Stimulated activated CD8-positive, alpha-beta memory T cell treated with anti-CD3 and anti-CD28 coated beads, Interleukin-12 subunit alpha, Interleukin-12 subunit beta, amount 100 ng/mL, for 1 hour (primary cell): Measurements from ENCODE around the gene LMNA.
"Not testable (repeated sequence)": the region's sequence is repeated elsewhere in the genome, so short reads cannot be mapped to it uniquely, and the experiment has no call there.

ENCODE experiments used
- DNase-seq: peaks from one replicate; pipeline ENCODE4 v3.0.0-alpha.2; 2020; ENCODE audit warnings: low read depth

The LMNA gene

GRCh38 chr1:156114101-156114918, at the start of gene LMNA:
TSS of gene LMNA (plus strand) at chr1:156114711. CDS start at chr1:156114919, 208 bp downstream.
- peak; percentile 67 for DNase-seq

DNA sequence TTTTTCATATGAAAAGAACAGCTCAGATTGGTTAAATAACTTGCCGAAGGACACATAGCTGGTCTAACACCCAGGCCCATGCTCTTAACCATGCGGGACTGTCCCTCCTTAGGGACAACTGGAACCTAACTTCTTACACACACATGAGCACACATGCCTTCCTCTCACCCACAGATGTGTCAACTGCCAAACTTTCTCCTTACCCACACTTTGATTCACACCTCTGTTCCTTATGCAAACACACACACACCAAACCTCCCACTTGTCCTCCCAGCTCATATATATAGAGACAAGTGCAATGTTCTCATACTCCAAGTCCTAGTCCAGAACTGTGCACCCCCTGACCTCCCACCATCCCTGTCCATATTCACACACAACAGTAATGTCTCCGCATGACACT, 49.3 kb upstream of the LMNA start:
- DNase-seq = no peak

DNA sequence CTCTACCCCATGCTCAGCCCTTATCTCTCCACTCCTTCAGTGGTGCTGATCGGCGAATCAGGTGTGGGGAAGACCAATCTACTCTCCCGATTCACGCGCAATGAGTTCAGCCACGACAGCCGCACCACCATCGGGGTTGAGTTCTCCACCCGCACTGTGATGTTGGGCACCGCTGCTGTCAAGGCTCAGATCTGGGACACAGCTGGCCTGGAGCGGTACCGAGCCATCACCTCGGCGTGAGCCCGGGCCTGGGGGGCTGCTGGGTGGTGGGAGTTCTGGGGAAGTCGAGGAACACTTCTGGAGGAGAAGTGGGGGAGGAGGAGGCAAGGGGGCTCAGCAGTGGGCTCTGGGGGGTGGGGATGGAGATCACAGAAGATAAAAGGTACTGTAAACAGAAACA, 48.6 kb upstream of the LMNA start:
- DNase-seq = no peak

GRCh38 chr1:156067262-156067661, 47.2 kb upstream of the LMNA start:
- DNase-seq = no peak

DNA sequence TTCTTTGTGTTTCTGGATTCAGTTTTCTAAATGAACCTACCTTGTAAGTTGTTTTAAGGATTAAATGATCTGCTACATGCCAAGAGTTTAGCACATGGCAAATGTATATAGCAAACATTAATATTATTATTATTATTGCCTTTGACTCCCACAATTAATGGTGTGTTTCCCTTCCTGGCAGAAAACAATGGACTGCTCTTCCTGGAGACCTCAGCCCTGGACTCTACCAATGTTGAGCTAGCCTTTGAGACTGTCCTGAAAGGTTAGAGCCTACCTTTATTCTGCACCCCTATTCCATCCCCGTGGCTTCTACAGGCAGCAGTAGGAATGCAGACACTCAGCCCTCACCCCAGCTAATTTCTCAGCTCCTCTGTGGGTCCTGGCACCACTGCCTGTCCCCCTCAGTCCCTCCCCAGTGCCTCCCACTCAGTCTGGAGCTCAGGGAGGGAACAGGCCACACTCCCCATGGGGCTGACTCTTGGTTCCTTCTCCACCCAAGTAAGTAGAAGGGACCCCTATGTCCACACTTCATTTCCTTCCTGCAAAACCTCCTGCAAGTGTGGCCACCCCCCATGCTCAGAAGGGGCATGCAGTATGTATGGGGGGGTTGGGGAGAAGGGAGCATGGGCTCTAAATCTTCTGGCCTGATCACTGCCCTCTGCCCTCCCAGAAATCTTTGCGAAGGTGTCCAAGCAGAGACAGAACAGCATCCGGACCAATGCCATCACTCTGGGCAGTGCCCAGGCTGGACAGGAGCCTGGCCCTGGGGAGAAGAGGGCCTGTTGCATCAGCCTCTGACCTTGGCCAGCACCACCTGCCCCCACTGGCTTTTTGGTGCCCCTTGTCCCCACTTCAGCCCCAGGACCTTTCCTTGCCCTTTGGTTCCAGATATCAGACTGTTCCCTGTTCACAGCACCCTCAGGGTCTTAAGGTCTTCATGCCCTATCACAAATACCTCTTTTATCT, 44.7 kb upstream of the LMNA start:
- DNase-seq = no peak

- DNase-seq = no peak
These were observed 44.0 kb upstream of the LMNA start for GRCh38 chr1:156070548-156070947.

DNA sequence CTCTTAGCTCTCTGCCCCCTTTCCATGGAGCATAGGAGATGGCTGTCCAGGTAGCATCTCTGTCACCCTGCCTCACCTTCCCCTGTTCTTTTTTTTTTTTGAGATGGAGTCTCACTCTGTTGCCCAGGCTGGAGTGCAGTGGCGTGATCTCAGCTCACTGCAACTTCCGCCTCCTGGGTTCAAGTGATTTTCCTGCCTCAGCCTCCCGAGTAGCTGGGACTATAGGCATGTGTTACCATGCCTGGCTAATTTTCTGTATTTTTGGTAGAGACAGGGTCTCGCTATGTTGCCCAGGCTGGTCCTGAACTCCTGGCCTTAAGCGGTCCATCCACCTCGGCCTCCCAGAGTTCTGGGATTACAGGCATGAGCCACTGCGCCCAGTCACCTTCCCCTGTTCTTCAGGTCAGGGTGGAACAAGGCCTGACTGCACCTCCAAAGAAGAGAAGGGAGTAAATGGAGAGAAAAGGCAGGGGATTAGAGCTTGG, 43.1 kb upstream of the LMNA start:
- DNase-seq = not testable (repeated sequence)

DNA sequence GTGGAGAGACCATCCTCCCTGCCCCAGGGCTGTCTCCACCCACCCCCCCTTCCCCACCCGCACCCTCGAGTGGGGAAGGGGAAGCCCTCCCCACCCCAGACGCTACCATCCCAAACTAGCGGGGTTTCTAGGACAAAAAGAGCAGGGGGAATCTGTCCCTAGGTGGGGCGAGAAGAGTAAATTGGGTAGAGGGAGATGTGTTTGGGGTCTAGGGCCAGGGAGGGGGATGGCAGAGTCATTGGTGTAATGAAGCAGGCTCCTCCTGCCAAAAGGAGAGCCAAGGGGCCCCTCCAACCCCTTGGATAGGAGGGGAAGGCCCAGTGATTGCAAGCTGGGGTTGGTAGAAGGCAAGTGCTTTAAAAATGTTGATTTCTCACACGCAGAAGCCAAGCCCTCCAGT, 42.3 kb upstream of the LMNA start:
- DNase-seq = no peak

DNA sequence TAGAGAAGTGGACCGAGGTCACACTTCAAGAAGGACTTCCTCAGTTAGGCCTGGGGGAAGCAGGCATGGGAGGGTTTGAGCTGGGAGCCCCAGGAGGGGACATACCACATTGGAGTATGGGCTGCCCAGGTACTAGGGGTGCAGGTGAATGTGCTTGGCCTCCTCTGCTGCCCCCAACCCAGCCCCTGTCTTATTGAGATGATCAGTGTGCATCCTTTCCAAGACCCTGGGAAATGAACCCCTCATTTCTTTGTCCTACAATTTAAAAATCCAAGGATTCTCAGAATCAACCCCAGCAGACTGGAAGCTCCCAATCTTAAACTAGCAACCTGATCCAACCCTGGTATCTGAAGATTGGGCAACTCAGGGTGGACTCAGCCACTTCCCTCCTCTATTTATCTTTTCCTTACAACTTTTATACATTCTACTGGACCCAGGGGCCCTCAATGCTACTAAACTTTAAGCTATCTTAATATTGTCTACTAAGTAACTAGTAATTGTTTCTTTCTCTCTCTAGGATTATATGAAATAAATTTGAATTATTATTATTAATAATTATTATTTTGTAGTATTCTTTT, 41.3 kb upstream of the LMNA start:
- DNase-seq = no peak

DNA sequence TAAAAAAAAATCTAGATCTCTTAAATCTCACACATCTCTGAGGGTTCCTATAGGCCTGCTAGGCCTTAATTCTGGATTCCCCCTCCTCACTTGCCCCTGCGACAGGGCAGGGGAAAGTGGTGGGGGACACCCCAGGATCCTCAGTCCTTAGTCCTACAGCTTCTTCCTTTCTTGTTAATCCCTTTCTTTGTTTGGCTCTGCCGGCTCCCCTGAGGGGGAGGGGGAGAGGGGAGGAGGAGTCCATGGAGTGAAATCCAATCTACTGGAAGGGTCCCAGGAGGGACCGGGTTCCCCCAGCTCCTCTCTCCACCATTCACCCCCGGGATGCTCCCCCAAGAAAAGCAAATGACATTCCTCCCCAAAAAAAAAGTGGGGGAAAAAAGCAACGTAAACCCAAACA, 40.8 kb upstream of the LMNA start:
- no peak for DNase-seq

DNA sequence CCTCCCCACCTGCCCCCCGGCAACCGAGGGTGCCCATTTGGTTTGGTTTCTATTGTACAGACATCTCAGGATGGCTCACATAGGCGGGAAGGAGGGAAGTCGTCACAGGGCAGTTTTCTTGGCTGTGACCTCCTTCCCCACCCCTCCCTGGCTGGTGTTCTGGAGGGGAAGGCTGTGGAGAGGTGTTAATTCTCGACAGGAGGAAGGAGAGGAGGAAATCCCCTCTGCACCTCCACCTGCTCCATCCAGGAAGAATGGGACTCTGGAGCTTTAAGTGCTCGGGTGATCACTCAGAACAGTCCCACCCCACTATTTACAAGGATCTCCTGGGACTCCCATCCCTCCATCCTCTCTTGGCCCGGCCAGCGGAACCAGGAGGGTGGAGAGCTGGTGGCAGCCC, 39.9 kb upstream of the LMNA start:
- no peak for DNase-seq

- no peak for DNase-seq
These were observed 39.3 kb upstream of the LMNA start for GRCh38 chr1:156075162-156075561.

DNA sequence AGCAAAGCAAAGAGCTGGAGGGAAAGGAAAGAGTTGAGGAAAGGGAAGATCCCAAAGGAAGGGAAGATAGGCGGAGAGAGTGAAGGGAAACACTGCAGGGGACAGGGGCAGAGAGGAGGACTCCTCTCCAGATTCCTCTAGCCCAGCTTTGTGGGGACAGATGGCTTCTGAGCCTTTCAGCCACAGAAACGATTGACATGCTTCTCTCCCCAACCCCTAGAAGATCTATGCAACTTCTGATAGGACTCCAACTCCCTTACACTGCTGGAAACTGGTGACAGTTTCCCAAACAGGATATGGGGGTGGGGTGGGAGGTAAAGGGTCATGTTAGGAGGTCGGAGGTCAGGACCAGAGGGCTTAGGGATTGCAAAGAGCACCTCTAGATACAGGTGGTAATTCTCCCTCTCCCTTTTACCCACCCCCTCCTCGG, 38.7 kb upstream of the LMNA start:
- no peak for DNase-seq

DNA sequence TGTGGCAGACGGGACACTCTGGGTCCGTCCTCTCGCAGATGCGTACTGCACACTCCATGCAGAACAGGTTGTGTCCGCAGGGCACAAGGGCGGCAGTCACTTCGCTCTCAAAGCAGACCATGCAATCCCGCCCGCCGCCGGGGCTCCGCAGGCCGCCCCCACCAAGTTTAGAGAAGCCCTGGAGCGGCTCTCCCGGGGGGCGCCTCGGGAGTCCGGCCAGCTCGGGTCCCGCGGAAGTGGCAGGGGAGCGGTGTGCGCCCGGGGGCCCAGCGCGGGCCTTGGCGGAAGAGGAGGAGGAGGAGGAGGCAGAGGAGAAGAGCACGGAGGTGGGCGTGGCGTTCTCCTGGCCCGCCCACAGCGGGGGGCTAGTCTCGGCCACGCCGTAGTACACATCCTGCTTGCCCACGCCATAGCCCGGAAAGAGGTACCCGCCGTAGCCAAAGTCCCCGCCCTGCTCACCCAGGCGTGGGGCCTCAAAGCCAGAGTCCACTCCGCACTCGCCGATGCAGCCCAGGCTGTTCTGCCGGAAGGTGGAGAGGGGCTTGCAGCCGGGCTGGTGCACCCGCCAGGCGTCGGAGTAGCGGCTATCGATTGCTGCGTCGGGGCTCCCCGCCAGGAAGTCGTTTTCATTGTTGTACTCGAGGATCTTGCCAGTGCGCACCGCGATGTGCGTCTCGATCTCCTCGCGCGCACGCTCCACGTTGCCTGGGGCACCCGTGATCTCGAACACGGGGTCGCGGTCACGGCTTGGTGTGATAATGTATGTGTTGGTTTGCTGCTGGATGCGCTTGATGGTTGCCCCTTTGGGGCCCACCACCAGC, 37.7 kb upstream of the LMNA start:
- no peak for DNase-seq

- DNase-seq = no peak
These were observed 37.1 kb upstream of the LMNA start for GRCh38 chr1:156077430-156077760.

DNA sequence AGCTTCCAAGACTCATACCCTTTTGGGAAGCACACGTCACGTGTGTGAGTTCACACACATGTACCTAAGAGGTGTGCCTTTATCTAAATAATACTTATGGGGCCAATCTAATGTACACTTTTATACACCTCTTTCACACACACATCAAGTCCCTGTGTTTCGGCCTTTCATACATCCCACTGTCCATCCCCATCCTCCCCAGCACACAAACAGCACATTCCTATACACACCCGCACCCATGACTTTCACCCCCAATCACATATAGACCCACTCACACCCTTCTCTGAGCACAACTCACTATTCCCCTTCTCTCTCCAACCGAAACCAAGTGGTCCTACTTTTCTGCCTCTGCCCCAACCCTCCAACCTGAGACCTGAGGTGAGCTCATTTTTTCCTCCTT, 35.8 kb upstream of the LMNA start:
- DNase-seq = no peak

GRCh38 chr1:156079762-156080161, 34.7 kb upstream of the LMNA start:
- no peak for DNase-seq

DNA sequence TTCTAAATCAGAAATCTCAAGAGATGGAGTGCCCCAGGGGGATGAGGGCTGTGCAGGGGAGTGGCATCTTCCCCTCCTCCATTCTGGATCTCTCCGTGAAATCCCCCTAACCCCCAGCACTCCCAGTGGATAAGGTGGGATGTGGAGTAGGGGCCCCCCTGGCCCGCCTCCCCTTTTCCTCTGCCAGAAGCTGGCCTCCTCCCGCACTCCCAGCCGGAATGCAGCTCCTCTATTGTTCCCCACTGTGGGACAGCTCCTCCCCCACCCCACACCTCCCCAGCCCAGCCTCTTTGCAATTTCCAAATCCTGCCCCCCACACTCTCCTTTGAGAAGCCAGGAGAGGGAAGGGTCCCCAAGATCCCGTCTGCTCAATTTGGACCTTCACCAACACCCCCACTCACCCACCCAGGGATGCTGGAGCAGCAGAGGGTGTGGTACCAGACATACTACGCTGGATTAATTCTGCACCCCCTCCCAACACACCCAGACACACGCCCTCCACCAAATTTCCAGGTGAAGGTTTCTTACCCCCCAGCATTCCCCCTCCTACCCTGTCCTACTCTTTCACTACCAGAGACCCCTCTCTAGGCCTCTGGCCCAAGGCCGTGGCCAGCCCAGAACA, 34.2 kb upstream of the LMNA start:
- no peak for DNase-seq

GRCh38 chr1:156080863-156081179, 33.7 kb upstream of the LMNA start:
- DNase-seq = no peak

GRCh38 chr1:156081180-156081916, 33.2 kb upstream of the LMNA start:
- no peak for DNase-seq

- DNase-seq = no peak
These were observed 32.6 kb upstream of the LMNA start for GRCh38 chr1:156081917-156082308.
